Ammon's horn (tissue), 1 donor: Measurements from ENCODE around the gene ABCA9.
"Not testable (repeated sequence)": the region's sequence is repeated elsewhere in the genome, so short reads cannot be mapped to it uniquely, and the experiment has no call there.

Experiments
- DNase-seq: peaks from one replicate; pipeline ENCODE4 v3.0.0-alpha.2; 2016; ENCODE audit warnings: low spot score

The ABCA9 gene

DNA sequence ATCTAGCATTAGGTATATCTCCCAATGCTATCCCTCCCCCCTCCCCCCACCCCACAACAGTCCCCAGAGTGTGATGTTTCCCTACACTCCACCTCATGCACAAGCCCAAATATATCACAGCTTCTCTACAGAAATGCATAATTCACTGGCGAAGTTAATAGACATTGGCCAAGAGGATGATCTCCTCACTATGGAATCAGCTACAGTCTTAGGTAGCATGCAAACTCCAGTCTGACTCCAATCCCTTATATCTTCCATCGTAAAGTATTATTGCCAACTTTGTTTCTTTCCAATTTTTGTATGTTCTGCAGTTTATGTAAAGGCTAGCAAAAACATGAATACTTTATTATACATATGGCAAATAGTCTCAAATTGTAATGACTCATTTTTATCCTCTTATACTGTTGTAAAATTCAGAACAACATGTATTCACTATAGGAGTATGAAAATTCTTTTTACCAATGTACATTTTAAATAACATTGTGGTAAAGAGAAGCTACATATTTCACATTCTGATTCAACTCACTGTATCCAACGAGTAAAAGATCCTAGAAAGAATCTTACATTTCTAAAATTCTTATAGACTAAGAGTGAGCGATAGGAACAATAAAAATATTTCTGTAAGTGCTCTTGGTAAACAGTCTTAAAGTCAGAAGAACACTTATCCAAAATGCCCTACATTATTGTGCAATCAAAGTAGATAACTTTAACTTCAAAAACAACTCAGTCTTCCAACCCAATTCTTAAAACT, 106.4 kb downstream of the ABCA9 start:
- DNase-seq: no peak

DNA sequence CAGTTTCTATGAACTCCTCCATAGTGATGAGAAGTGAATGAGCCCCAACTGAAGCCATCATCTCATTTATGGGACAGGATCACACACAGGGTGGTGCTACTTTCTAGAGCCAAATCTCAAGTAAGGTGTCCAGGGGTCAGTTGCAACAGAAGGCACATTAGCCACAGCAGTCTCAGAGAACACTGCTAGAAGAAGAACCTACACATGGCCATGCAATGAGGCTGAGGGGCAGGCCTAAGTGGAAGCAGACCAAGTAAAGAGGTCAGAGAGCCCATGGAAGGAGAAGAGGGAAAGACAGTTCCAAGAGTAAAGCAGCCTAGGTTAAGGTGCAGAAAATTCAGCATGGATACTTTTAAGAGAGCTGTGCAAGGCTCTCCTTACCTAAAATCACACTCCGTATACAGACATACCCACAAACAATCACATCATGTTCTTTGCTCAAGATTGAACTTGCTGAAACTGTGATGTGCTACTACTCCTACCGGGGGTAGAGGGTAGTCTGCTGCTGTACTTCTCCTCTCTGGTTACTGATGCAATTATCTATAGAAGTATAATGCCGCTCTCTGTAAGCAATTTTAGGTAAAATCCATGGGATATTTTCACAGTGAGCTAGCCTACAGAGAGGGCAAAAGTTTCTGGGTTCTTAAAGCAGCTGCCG, 107.3 kb downstream of the ABCA9 start:
- no peak for DNase-seq

DNA sequence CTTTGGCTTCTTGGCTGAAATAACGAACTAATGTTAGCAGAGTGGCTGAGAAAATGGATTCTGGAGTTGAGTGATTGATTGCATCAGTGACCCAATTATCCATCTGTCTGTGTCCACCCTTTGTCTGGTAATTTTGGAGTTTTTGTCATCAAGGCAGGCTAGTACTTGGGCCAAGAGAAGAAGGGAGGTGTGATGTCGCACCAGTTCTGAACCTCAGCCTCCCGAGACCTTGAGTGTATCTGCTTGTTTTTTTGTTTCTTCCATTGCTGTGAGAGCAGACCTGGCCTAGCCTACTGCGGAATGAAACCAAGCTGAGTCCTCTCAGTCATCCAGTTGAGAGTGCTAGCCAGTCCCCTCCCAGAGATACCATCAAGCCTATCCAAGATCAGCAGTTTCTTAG, 110.0 kb downstream of the ABCA9 start:
- DNase-seq: no peak

DNA sequence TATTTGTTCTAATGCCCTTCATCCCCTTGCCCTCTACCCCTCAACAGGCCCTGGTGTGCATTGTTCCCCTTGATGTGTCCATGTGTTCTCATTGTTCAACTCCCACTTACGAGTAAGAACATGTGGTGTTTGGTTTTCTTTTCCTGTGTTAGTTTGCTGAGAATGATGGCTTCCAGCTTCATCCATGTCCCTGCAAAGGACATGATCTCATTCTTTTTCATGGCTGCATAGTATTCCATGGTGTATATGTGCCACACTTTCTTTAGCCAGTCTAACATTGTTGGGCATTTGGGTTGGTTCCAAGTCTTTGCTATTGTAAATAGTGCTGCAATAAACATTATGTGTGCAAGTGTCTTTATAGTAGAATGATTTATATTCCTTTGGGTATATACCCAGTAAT, 112.9 kb downstream of the ABCA9 start:
- not testable (repeated sequence) for DNase-seq

DNA sequence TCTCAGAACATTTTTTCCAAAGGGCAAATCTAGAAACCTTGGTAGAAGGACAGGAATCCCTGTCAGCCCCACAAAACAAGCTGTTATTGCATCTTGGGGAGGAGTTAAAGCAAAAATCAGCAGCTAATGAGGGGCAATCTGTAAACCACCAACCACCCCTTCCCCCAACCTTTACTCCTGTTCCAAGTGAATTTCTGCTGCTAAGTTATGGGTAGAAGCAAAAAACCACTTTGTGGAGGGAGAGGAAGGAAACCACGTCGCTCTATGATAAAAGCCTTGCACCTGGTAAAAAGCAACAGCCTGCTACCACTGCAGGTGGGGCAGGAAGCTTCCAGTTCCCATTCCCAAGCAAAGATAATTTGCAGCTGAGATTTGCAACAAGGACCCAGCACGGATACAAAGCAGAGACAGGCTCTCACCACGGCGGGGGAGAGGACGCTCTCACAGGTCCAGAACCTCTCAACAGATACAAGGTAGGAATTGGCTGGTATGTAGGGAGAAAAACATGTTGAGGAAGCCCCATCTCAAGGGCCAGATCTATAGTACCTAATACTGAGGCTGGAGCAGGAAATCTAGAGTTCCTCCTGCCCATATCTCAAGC, 116.2 kb downstream of the ABCA9 start:
- no peak for DNase-seq

DNA sequence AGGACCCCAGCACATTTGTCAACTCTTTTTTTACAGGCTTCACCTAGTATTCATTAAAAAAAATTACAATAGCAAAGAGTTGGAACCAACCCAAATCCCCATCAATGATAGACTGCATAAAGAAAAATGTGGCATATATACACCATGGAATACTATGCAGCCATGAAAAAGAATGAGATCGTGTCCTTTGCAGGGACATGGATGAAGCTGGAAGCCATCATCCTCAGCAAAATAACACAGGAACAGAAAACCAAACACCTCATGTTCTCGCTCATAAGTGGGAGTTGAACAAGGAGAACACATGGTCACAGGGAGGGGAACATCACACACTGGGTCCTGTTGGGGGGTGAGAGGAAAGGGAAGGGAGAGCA, 116.9 kb downstream of the ABCA9 start:
- not testable (repeated sequence) for DNase-seq

DNA sequence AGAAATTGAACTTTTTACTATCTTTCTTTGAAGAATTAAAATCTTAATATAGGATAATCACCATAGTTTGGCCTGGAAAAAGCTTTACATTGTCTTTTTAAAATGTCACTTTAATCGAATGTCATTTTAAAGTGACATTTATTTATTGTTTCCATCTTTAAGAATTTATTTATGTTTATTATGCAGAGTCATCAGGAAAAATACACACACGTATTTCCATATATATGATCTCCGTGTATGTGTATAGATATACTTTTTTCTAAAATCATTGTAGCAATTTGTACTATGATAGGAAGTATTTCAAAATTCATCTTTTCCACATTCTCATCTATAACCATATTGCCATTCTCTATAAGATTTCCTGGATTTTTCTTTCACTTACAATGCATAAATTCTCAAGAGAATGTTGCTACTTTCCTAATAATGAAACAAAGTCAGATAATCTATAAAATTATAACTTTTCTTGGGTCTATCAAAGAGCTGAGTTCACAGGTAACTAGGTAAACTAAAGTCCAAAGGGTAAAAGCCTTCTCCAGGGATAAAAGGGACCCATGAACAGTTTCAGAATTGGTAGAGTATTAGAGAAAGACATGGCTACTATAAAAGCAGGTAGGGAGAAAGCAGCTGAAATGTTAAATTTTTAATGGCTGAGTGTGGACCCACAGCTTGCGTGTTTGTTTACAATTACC, 117.5 kb downstream of the ABCA9 start:
- no peak for DNase-seq

DNA sequence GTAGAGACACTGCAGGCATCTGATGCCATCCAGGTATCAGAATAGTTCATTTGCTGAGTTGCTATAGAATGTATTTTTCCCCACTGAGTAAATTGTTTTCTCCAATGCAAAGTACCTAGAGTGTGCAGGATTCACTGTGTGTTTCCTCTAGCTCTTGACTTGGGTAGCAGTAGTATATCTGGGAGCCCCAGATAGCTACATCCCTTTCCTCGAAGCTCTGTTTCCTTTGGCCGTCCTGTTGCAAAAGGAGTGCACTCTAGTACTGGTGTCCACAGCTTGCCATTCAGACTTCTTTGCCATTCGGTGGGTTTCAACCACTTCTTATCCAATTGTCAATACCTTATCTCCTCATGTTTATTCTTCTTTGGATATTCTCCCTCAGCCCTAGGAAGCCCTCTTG, 118.3 kb downstream of the ABCA9 start:
- DNase-seq: no peak

DNA sequence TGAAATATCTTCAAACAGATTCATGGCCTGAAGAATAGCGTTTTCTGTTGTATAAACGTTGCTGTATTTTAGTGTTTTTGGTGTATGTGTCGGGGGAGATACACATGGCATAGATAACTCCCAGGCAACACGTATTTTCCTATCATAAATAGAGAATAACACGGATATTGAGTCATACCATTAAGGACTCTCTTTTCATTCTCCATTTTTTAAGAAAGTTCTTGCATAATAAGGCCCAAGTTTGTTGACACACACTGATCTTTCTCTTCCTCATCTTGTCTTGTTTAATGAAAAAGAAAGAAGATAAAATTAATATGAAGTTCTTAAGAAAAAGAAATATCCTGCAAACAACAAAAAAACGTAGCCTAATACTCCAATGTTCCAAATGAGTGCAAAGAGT, 119.0 kb downstream of the ABCA9 start:
- DNase-seq: no peak

DNA sequence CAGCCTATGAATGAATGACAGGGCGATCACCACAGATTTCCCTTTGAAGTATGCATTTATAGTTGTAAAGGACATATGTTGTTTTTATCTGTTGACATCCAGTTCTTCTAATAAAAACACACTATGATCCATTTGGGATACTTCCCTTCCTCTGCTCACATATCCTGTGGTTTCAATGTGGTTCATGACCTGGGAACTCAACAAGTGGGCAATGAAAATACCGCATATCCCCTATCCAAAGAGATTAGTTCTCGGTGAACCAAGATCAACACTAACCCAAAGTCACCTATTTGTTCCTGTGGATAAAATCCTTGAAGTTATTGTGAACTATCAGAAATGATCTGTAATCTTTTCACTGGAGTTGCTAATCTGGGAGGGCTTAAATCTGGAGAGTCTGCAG, 121.5 kb downstream of the ABCA9 start:
- DNase-seq: no peak

DNA sequence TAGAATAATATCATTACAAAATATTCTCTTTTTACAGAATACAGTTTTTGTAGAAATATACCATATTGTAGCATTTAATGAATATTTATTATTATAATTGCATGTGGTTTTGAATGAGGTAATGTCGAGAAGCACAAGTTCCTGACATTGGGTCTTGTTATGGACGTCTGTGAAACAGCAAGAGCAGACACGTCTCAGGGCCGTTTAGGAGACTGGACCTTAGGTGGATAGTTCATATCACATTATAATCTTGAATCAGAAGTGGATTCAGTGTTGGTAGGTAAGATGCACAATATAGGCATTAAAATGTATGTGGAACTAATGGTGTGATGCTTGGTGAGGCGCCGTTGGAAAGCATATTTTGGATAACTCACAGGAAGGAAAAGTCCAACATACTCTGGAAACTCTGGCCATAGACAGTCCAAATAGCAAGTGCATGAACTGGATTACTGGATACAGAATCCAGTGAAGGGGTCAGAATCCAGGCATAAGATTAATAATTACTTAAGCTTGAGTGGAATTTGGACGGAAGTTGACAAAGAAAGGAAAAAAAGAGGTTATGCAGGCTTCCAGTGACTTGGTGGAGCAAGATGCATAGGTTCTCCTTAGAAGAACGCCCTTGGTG, 122.7 kb downstream of the ABCA9 start:
- no peak for DNase-seq

DNA sequence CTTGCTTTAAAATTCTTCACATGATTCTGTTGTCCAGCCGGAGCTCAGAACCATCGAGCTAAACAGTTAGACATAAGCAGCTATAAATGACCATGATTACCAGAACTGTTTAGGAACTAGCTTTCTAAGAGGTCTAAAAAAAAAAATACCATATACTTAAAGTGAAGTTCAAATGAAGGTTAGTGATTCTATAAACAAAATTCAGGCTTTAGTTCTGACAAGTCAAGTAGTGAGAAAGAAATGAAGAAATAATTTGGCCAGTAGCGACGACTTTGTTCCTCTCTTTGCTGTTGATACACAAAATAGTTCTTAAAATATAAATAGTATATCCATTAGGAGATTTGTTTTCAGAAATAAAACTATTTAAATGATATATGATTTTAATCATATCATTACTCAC, 133.2 kb downstream of the ABCA9 start:
- no peak for DNase-seq

DNA sequence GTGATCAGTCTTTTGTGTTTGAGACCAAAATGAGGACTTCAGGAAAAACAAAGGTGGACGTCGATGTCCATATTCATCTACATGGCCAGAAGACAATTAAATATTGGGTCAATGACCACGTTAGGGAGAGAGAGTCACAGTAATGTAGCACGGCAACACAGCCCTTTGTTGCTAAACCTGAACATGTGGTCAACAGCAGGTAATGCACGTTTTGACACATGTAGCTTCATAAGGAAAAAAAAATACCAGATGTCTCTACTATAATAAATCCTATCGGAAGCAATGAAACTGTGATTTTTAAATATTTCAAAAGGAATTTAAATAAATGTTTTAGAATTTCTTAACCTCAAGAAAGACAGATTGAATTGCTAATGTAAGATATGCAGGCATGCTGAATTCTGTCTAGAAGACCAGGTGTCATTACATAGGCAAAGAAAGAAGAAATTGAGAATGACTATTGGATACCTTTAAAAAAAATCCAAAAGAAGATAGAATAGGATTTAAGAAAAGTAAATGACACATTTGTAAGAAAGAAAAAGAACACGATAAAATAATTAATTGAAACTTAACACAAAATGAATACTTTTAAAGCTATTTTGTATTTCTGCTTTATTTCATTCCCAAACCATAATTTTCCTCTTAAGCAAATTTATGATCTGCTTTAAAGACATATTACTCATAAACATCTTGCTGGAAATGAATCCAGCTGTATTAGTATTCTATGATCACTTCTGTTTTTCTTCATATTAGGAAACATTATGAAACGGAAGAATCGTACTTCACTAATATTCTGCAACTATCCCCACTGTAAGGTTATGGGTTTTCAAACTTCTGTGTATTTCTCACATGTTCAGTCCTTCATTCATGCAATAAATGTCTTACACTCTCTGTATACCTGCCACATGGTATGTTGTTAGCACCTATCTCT, 135.7 kb downstream of the ABCA9 start:
- DNase-seq: no peak
